DND-41 (cell line): ENCODE measurements around the gene PC.

Experiments
- ATAC-seq: fragments of 200-7000 bp; cut with Tn5 transposase; 3 replicates; pipeline ENCODE4 v1.9.1; 2021; ENCODE audit warnings: low read depth; ENCODE audit not compliant: insufficient read depth
- DNase-seq: peaks from one replicate; pipeline ENCODE4 v3.0.0-alpha.2; 2020
- H2AFZ ChIP-seq: 2 replicates; pipeline ENCODE4 v1.6.0; 2012; ENCODE audit warnings: low read depth, low read length
- H3K27ac ChIP-seq: 2 replicates; pipeline ENCODE4 v1.5.1; 2012; ENCODE audit warnings: low read length, inconsistent platforms
- H3K27me3 ChIP-seq: fragments of 200-600 bp; sonication (generic); 2 replicates; pipeline ENCODE4 v1.6.0; 2012; ENCODE audit warnings: low read length, mild to moderate bottlenecking, inconsistent platforms; ENCODE audit not compliant: insufficient read depth, poor library complexity
- H3K36me3 ChIP-seq: 2 replicates; pipeline ENCODE4 v1.5.1; 2012; ENCODE audit warnings: low read length, inconsistent platforms; ENCODE audit not compliant: insufficient read depth
- H3K4me1 ChIP-seq: 2 replicates; pipeline ENCODE4 v1.5.1; 2012; ENCODE audit warnings: mild to moderate bottlenecking, low read length; ENCODE audit not compliant: insufficient read depth
- H3K4me2 ChIP-seq: 2 replicates; pipeline ENCODE4 v1.6.0; 2012; ENCODE audit warnings: mild to moderate bottlenecking, moderate library complexity, low read length, inconsistent platforms; ENCODE audit not compliant: insufficient read depth
- H3K4me3 ChIP-seq, 2 experiments: fragments of 200-600 bp in 1 of 2; shearing (Covaris generic) in 1 of 2; 2 replicates each; pipeline ENCODE4 v1.5.1; 2012 to 2016; ENCODE audit warnings: inconsistent platforms in 2 of 2, low read length in 2 of 2, mild to moderate bottlenecking in 2 of 2, low read depth in 1 of 2, moderate library complexity in 1 of 2
- H3K79me2 ChIP-seq: 2 replicates; pipeline ENCODE4 v1.6.0; 2012; ENCODE audit warnings: low read length, inconsistent platforms; ENCODE audit not compliant: insufficient read depth
- H3K9ac ChIP-seq: 2 replicates; pipeline ENCODE4 v1.6.0; 2012; ENCODE audit warnings: low read depth, mild to moderate bottlenecking, inconsistent platforms, low read length, moderate library complexity
- H3K9me3 ChIP-seq: 2 replicates; pipeline ENCODE4 v1.5.1; 2012; ENCODE audit warnings: low read length, moderate library complexity, mild to moderate bottlenecking, inconsistent platforms; ENCODE audit not compliant: insufficient read depth, severe bottlenecking
- H4K20me1 ChIP-seq: 2 replicates; pipeline ENCODE4 v1.6.0; 2012; ENCODE audit warnings: low read length; ENCODE audit not compliant: insufficient read depth
- EZH2 ChIP-seq: IDR thresholded peaks from 3 replicates; pipeline ENCODE4 v1.6.1; 2012; ENCODE audit warnings: borderline replicate concordance, low read depth, mild to moderate bottlenecking, moderate library complexity, low read length, inconsistent platforms; ENCODE audit not compliant: severe bottlenecking
- TF ChIP-seq, protein P1 (sequence below): IDR thresholded peaks from 2 replicates; pipeline ENCODE4 v1.5.1; 2012; ENCODE audit warnings: borderline replicate concordance, low read length, moderate library complexity, mild to moderate bottlenecking; ENCODE audit not compliant: poor library complexity, severe bottlenecking; ENCODE audit errors: extremely low read depth

PC gene

GRCh38 chr11:66967670-66968425 is 9.7 kb upstream of the PC start:
- no peak for ATAC-seq
- no peak overlapping the region for H3K27ac ChIP-seq
- no peak overlapping the region for H3K4me2 ChIP-seq
- no peaks in the 10 kb centered on the region for H4K20me1 ChIP-seq
- H3K9me3 ChIP-seq, result no peaks in the 10 kb centered on the region
- H3K9ac ChIP-seq, result no peak overlapping the region
- H3K36me3 ChIP-seq, result no peaks in the 10 kb centered on the region
- no peak overlapping the region for H3K4me3 ChIP-seq
- H3K79me2 ChIP-seq, result no peaks in the 10 kb centered on the region
- TF ChIP-seq, protein P1, sequence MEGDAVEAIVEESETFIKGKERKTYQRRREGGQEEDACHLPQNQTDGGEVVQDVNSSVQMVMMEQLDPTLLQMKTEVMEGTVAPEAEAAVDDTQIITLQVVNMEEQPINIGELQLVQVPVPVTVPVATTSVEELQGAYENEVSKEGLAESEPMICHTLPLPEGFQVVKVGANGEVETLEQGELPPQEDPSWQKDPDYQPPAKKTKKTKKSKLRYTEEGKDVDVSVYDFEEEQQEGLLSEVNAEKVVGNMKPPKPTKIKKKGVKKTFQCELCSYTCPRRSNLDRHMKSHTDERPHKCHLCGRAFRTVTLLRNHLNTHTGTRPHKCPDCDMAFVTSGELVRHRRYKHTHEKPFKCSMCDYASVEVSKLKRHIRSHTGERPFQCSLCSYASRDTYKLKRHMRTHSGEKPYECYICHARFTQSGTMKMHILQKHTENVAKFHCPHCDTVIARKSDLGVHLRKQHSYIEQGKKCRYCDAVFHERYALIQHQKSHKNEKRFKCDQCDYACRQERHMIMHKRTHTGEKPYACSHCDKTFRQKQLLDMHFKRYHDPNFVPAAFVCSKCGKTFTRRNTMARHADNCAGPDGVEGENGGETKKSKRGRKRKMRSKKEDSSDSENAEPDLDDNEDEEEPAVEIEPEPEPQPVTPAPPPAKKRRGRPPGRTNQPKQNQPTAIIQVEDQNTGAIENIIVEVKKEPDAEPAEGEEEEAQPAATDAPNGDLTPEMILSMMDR, result no peak
- no peak for TF ChIP-seq EZH2
- no peaks in the 10 kb centered on the region for H3K27me3 ChIP-seq
- H2AFZ ChIP-seq, result peak overlapping the region; percentile 56; the same call in 1 of the 2 replicates
- 0 out of 2 replicates have a peak, but pooled peaks cover 3% of the 10 kb centered on the region for H3K4me1 ChIP-seq
- DNase-seq, result no peak

- Histone ChIP-seq H3K36me3 (no peaks in the 10 kb centered on the region), H3K79me2 (no peaks in the 10 kb centered on the region), H3K4me1 (0 out of 2 replicates have a peak, but pooled peaks cover 3% of the 10 kb centered on the region), H4K20me1 (no peaks in the 10 kb centered on the region), H2AFZ (no peak overlapping the region), H3K9ac (no peak overlapping the region), H3K27ac (no peak overlapping the region), H3K9me3 (no peaks in the 10 kb centered on the region), H3K4me3 (no peak overlapping the region), H3K4me2 (no peak overlapping the region), H3K27me3 (no peaks in the 10 kb centered on the region)
- ATAC-seq (no peak), DNase-seq (no peak)
- TF ChIP-seq, protein P1, result no peak
- TF ChIP-seq EZH2, result no peak
Observed at GRCh38 chr11:66966351-66966750, 8.2 kb upstream of the PC start.

GRCh38 chr11:66964495-66964894 is 6.3 kb upstream of the PC start:
- H2AFZ ChIP-seq, result no peak overlapping the region

More at GRCh38 chr11:66964495-66964894, 6.3 kb upstream of the PC start:
- Histone ChIP-seq H3K9me3 (no peaks in the 10 kb centered on the region), H3K4me1 (peaks cover 4% of the 10 kb centered on the region), H4K20me1 (no peaks in the 10 kb centered on the region), H3K36me3 (no peaks in the 10 kb centered on the region), H3K4me3 (no peak overlapping the region), H3K27me3 (no peaks in the 10 kb centered on the region), H3K27ac (no peak overlapping the region), H3K4me2 (no peak overlapping the region), H3K79me2 (no peaks in the 10 kb centered on the region), H3K9ac (no peak overlapping the region)
- TF ChIP-seq EZH2, result no peak
- TF ChIP-seq, protein P1, result no peak
- ATAC-seq (no peak), DNase-seq (no peak)
